Measurements from ENCODE around the gene SH3BP4. TPM values are rescaled to one million over a fixed set of nuclear protein-coding genes. Genes with fewer than 3 reads are reported as not detected.

SH3BP4 gene
- total and polyA plus RNA-seq, 2 of the 13 experiments (the other 11 are each of a cell fraction or from before 2014, with no cell fraction given), result 34.6 to 99.1 TPM

DNA sequence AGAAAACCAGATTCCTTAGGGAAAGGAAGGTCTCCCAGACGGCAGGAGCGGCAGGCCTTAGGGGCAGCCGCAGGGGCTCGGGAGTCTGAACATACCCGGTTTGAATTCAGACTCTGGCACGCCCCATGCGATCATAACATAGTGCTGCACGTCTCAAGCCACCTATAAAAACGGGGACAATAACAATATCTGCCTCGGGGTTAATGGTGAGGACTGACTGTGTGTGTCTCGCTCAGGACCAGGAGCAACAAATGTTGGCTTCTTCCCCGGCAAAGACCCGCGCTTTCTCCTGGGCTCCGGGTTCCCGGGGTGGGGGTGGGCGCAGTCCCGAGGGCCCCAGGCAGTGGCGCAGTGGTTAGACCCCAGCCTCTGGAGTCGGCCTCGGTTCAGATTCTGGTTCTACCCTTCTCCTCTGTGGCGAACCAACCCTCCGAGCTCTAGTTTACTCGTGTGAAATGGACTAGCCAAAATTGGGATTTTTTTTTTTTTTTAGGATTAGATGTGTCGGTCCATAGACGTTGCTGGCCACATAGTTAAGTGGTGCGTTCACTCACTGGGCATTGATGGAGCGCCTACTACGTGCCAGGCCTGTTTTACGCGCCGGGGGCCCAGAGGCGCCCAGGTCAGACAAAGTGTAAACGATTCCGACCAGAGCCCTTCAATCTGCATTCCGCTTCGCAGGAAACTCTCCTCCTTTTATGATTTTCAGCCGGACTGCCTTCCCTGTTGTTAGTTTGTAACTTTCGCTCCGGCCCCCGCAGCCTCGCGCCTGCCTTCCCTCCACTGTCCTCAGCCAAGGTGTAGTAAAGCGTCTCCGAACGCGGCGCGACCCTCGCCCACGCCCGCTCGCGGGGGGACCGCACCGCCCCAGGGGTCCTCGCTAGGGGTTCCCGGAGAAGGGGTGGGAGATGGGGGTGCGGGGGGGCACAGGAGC lies 820 bp upstream of the SH3BP4 start (continued):
- TF ChIP-seq, protein P1, sequence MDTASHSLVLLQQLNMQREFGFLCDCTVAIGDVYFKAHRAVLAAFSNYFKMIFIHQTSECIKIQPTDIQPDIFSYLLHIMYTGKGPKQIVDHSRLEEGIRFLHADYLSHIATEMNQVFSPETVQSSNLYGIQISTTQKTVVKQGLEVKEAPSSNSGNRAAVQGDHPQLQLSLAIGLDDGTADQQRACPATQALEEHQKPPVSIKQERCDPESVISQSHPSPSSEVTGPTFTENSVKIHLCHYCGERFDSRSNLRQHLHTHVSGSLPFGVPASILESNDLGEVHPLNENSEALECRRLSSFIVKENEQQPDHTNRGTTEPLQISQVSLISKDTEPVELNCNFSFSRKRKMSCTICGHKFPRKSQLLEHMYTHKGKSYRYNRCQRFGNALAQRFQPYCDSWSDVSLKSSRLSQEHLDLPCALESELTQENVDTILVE (CRISPR knock-in tag; IDR thresholded peaks at IDR 0.05), result no peak
- TF ChIP-seq FOXC1 (CRISPR knock-in tag; IDR thresholded peaks at IDR 0.05; ENCODE audit: borderline replicate concordance), result 0 out of 2 replicates have a peak, but pooled peaks have one; percentile 35
- TF ChIP-seq, protein P2, sequence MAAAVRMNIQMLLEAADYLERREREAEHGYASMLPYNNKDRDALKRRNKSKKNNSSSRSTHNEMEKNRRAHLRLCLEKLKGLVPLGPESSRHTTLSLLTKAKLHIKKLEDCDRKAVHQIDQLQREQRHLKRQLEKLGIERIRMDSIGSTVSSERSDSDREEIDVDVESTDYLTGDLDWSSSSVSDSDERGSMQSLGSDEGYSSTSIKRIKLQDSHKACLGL (CRISPR knock-in tag; IDR thresholded peaks at IDR 0.05), result 0 out of 2 replicates have a peak, but pooled peaks have one; percentile 46
- TF ChIP-seq, protein P3, sequence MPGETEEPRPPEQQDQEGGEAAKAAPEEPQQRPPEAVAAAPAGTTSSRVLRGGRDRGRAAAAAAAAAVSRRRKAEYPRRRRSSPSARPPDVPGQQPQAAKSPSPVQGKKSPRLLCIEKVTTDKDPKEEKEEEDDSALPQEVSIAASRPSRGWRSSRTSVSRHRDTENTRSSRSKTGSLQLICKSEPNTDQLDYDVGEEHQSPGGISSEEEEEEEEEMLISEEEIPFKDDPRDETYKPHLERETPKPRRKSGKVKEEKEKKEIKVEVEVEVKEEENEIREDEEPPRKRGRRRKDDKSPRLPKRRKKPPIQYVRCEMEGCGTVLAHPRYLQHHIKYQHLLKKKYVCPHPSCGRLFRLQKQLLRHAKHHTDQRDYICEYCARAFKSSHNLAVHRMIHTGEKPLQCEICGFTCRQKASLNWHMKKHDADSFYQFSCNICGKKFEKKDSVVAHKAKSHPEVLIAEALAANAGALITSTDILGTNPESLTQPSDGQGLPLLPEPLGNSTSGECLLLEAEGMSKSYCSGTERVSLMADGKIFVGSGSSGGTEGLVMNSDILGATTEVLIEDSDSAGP (CRISPR knock-in tag; IDR thresholded peaks at IDR 0.05; ENCODE audit: borderline replicate concordance), result peak; percentile 45; the same call in 1 of the 2 replicates
- peak; percentile 89 for TF ChIP-seq ZKSCAN1 (IDR thresholded peaks at IDR 0.05; ENCODE audit: low read length)
- 0 out of 2 replicates have a peak, but pooled peaks have one; percentile 5 for TF ChIP-seq ZBTB38 (CRISPR knock-in tag; IDR thresholded peaks at IDR 0.05)
- TF ChIP-seq, protein P4, sequence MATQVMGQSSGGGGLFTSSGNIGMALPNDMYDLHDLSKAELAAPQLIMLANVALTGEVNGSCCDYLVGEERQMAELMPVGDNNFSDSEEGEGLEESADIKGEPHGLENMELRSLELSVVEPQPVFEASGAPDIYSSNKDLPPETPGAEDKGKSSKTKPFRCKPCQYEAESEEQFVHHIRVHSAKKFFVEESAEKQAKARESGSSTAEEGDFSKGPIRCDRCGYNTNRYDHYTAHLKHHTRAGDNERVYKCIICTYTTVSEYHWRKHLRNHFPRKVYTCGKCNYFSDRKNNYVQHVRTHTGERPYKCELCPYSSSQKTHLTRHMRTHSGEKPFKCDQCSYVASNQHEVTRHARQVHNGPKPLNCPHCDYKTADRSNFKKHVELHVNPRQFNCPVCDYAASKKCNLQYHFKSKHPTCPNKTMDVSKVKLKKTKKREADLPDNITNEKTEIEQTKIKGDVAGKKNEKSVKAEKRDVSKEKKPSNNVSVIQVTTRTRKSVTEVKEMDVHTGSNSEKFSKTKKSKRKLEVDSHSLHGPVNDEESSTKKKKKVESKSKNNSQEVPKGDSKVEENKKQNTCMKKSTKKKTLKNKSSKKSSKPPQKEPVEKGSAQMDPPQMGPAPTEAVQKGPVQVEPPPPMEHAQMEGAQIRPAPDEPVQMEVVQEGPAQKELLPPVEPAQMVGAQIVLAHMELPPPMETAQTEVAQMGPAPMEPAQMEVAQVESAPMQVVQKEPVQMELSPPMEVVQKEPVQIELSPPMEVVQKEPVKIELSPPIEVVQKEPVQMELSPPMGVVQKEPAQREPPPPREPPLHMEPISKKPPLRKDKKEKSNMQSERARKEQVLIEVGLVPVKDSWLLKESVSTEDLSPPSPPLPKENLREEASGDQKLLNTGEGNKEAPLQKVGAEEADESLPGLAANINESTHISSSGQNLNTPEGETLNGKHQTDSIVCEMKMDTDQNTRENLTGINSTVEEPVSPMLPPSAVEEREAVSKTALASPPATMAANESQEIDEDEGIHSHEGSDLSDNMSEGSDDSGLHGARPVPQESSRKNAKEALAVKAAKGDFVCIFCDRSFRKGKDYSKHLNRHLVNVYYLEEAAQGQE (IDR thresholded peaks at IDR 0.05; ENCODE audit: borderline replicate concordance in 1 of 2, low read depth in 1 of 2, low read length in 2 of 2), result 0 out of 4 replicates have a peak, but pooled peaks of 1 of the 2 experiments have one; percentile 15
- TF ChIP-seq SP5 (CRISPR knock-in tag; IDR thresholded peaks at IDR 0.05; ENCODE audit: borderline replicate concordance, low read depth), result 0 out of 2 replicates have a peak, but pooled peaks have one; percentile 10
- TF ChIP-seq, protein P5, sequence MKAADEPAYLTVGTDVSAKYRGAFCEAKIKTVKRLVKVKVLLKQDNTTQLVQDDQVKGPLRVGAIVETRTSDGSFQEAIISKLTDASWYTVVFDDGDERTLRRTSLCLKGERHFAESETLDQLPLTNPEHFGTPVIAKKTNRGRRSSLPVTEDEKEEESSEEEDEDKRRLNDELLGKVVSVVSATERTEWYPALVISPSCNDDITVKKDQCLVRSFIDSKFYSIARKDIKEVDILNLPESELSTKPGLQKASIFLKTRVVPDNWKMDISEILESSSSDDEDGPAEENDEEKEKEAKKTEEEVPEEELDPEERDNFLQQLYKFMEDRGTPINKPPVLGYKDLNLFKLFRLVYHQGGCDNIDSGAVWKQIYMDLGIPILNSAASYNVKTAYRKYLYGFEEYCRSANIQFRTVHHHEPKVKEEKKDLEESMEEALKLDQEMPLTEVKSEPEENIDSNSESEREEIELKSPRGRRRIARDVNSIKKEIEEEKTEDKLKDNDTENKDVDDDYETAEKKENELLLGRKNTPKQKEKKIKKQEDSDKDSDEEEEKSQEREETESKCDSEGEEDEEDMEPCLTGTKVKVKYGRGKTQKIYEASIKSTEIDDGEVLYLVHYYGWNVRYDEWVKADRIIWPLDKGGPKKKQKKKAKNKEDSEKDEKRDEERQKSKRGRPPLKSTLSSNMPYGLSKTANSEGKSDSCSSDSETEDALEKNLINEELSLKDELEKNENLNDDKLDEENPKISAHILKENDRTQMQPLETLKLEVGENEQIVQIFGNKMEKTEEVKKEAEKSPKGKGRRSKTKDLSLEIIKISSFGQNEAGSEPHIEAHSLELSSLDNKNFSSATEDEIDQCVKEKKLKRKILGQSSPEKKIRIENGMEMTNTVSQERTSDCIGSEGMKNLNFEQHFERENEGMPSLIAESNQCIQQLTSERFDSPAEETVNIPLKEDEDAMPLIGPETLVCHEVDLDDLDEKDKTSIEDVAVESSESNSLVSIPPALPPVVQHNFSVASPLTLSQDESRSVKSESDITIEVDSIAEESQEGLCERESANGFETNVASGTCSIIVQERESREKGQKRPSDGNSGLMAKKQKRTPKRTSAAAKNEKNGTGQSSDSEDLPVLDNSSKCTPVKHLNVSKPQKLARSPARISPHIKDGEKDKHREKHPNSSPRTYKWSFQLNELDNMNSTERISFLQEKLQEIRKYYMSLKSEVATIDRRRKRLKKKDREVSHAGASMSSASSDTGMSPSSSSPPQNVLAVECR (CRISPR knock-in tag; IDR thresholded peaks at IDR 0.05; ENCODE audit: borderline replicate concordance), result peak; percentile 7; the same call in 1 of the 2 replicates
- TF ChIP-seq KMT2A (CRISPR knock-in tag; IDR thresholded peaks at IDR 0.05), result 0 out of 2 replicates have a peak, but pooled peaks have one; percentile 4
- TF ChIP-seq ZSCAN12 (CRISPR knock-in tag; IDR thresholded peaks at IDR 0.05), result no peak

Data from HepG2 (cell line).